HG02623 (cell line): Measurements from ENCODE around the gene SEC22C.

Source experiments
- ATAC-seq: cut with Tn5 transposase; IDR thresholded peaks from one replicate; pipeline ENCODE4 v1.9.1; 2021; ENCODE audit warnings: moderate library complexity; ENCODE audit not compliant: unreplicated experiment

The SEC22C gene

DNA sequence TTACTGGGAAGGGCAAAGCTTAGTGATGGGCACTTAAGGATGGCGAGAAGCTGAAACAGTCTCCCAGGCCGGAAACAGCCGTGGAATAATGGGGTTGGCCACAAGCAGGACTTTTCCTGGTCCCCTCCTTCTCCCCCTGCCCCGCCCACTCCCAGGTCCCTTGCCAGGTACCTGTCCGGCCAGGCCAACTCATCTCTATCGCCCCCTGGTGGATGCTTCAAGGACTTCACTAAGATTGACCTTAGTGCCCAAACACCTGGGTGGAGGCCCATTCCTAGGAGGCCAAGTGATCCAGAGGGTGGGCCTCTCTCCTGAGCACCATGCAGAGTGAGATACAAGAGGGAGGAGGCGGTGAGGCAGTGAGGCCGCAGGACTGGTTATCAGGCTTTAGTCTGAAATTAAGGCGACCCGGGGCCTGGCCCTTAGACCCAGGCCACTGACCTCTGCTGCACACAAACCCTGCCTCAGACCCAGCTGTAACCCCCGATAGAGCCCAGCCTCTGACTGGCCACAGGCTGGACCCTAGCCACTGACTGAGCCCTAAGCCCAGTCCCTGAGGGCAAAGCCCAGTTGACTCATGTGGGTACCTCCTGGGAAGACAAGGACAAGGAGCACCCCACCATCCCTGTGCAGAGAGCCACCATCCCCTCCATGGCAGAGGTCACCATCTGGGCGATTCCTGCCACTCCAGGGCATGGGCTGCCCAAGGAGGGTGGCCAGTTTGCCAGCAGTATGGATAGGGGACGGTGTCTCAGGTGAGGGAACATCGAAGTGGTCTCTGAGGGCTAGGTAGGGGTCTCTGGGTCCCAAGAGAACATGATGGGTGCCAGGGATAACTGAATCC is 41.7 kb downstream of the SEC22C start:
- peak; percentile 61 for ATAC-seq

GRCh38 chr3:42537350-42537749 is 44.4 kb downstream of the SEC22C start:
- ATAC-seq, result no peak

- no peak for ATAC-seq
These were observed 45.6 kb downstream of the SEC22C start for GRCh38 chr3:42535981-42536784.

DNA sequence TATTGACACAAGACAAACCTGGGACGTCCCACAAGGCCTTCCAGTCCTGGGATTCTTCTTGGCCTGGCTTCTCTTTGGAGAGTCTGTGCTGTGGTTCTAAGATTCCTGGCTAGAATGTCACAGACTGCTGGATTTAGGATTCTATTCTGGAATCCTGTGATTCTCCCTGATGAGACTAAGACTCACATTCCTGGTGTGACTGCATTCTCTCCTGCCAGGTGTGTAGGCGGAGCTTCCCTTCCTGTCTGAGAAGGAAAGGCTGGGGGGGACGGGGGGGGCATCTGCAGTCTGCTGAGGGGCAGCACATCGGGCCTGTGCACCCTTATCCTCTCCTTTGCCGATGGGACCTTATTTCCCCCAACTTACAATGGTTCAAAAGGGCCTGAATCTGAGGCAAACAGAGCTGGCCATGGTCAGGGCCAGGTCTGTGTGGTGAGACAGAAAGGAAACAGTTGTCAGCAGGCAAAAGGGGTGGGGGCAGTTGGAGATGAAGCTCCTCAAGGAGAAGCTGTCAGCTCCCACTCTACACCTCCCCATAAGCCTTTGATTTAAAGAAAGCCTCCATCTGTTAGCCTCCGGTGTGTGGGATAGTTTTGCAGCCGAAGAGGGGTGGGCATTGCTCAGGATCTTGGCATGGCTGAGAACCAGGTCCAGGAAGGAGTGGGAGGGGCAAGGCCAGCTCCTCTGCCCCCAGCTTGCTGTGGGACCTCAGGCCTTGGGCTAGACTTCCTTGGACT is 48.4 kb downstream of the SEC22C start:
- no peak for ATAC-seq

- ATAC-seq, result no peak
These were observed 49.5 kb downstream of the SEC22C start for GRCh38 chr3:42532229-42532628.

DNA sequence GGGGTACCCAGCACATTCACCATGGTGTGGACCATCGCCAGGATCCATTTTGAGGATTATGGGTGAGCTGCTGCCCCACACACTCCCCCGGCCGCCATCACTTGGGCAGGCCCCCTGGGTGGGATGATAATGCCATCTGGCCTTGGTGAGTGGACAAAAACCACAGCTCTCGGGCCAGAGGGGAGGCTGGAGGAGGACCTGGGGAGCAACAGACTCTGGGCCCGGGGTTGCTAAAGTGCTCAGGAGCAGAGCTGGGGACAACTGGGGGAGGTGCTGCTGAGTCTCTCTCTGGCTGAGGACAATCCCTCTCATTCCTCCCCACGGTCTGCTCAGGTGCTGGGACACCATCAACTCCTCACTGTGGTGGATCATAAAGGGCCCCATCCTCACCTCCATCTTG is 50.3 kb downstream of the SEC22C start:
- ATAC-seq, result no peak

DNA sequence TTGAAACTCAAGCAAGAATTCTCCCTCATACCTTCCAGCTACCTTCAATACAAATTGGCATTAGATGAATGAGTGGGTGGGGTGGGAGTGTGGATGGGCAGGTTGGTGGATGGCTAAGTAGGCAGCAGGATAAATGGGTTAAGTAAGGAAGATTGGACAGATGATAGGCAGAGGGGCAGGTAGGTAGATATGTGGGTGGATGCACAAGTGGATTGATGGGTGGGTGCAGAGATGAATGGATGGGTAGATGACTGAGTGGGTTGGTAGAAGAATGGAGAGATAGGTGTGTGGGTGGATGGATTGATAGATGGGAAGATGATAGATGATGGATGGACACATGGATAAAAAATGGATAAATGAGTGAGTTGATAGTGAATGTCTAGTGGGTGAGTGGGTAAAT is 51.7 kb downstream of the SEC22C start:
- ATAC-seq, result no peak

DNA sequence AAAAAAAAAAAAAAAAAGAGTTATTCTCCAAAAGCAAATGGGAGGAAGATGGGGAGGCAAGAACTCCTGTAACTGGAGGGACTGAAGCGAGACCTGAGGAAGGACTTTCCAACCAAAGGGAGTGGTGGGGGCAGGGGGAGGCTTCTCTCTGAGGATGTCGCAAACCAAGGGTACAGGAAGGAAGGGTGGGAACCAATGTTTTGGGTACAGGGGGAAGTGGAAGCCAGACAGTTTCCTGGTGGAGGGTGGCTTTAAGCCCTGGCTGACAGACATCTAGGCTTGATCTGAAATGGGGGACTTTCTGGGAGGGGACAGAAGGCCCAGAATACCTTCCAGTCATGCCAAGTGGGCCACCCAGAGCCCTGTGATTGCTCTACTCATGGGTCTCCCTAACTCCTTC is 52.3 kb downstream of the SEC22C start:
- ATAC-seq, result no peak

- ATAC-seq, result no peak
These were observed 54.3 kb downstream of the SEC22C start for GRCh38 chr3:42527368-42527917.

DNA sequence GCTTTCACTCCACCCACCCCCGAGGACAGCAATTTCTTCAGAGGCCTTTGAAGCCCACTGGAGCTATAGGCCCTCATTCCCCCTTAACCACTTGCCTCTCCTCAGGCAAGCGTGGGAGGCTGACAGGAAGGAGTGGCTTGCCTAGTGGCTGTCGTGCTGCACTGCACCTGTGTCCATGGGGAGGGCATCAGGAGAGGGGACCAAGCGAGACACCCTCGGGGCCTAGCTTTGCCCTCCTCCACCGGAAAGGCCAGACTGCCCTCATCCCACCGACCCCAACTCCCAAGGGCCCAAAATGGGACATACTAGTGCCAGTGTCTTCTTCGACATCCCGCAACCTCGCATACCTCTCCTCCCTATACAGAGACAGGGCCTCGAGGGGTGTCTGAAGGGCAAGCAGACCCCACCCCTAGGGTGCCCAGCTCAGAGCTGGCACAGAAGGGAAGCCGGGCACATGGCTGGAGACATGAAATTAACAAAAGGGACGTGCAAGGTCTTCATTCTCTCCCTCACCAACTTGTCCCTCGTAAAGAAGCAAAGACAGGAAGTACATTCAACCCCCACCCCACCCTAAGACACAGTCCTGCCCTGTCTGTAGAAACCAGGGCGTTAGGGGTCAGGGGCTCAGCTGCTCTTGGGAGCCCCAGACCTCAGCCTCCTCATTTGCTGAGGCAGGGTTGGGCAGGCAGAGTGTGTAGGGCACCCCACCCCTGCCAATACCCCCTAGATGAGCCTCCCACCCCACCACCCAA is 55.0 kb downstream of the SEC22C start:
- no peak for ATAC-seq

DNA sequence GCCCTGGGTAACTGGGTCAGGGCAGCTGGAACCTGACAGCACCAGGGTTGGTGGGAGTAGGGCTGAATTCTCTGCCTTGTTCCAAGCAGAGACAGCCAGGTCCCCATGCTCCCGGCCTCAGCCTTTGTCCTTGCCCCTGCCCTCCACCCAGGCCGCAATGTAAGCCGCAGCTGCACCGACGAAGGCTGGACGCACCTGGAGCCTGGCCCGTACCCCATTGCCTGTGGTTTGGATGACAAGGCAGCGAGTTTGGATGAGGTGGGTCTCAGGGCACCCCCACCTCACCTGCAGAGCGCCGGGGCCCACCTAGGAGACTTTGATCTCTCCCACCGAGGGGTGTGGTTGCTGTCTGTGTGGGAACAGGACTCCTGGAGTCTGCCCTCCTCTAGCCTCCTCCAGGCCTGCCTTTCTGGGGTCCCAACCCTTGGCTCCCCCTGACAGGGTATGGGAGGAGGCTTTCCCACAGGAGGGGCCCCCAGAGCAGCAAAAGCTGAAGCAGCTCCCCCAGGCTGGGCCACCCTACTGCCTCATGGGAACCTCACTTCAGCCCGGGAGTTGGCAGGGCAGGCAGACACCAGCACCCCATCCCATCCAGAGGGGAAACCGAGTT is 55.9 kb downstream of the SEC22C start:
- ATAC-seq, result no peak

DNA sequence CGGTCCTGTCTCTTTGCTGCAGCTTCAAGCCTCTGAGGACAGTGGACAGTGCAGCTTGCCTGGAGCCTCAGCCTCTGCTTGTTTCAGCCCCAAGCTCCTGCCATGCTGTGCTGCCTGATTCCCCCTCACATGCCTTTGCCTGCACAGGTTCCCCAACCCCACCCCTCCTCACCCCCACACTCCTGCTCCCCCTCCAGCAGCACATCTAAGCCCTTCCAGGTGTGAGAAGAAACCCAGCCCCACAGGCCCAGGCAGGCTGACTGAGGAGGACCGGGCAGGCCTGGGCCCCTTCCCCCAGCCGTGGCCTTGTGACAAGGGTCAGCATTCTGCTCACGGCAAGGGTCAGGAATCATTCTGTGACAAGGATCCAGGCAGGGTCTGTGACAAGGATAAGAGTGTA is 56.6 kb downstream of the SEC22C start:
- ATAC-seq, result no peak

DNA sequence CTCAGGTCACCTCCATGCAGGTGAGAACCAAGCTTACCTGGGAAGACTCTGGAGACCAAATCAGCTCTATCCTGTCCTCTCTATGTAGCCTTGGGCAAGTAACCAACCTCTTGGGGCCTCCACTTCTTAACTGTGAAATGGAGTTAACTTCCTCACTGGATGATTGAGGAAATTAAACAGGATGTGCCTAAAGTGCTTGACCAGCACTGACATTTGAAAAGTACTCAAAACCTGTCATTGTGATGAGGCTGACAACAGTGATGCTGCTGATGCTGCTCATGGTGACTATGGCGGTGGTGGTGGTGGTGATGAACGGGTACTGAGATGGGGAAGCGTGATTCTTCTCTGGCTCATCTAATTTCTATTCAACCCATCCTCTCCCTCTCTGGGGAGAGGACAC is 57.0 kb downstream of the SEC22C start:
- ATAC-seq, result no peak

DNA sequence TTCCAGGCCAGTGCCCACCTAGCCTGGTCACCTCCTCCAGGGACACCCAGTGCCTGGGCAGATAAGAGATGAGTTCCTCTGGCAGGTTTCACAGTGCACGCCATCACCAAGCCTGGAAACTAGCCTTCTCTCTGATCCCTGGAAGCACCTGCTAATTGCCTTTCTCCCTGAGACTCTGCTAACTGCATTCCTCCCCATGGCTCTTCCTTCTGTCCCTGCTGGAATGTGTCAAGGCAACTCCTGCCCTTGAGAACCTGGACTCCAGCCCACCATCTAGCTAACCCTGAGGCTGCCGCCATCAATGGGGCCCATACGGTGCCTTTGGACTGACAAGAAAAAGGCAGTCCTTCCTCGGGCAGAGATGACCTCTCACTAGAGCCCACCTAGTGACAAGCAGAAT is 60.9 kb downstream of the SEC22C start:
- ATAC-seq, result no peak

- no peak for ATAC-seq
These were observed 61.4 kb downstream of the SEC22C start for GRCh38 chr3:42520336-42520735.

GRCh38 chr3:42519568-42519962 is 62.2 kb downstream of the SEC22C start:
- no peak for ATAC-seq

GRCh38 chr3:42518800-42519567 is 62.8 kb downstream of the SEC22C start:
- ATAC-seq, result no peak

DNA sequence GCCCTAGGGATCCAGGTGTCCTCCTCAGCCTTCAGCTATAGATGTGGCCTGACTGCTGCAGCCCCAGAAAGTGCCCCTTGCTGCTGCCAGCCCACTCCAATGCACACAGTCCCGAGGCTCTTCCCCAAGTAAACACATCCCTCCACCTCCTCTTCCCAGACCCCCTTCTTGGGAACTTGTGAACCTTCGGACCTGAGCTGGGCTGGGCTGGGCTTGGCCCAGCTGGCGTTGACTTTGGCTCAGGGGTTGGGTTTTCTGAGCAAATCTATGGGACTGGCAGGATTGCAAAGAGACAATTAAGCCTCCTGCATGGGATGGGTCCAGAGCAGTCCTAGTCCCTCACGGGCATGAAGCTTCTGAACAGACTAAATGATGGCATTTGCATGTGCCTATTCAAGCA is 64.7 kb downstream of the SEC22C start:
- no peak for ATAC-seq

DNA sequence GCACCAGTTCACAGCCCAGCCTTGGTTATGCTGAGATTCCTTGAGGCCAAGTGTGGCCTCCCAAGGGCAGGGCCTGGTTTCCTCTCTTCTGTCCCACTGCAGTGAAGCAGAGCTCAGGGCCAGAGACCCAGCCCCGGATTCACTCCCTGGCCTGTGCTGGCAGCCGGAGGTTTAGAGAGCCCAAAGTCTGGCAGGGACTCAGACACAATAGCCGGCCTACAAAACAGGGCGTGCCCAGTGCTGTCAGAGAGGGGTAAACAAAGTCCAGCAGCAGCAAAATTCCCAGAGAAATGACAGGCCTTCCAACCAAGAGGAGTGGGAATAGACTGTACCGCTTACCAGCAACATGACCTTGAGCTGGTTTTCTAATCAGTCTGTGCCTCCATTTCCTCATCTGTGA is 65.3 kb downstream of the SEC22C start:
- ATAC-seq, result no peak
